HS-5 (cell line): Measurements from ENCODE around the gene KCMF1.
A peak's percentile ranks its signal among the peaks of the same experiment; 100 is the strongest.

Source experiments
- DNase-seq: peaks from one replicate; pipeline ENCODE4 v3.0.0-alpha.2; 2012; ENCODE audit warnings: low read depth

KCMF1 gene

DNA sequence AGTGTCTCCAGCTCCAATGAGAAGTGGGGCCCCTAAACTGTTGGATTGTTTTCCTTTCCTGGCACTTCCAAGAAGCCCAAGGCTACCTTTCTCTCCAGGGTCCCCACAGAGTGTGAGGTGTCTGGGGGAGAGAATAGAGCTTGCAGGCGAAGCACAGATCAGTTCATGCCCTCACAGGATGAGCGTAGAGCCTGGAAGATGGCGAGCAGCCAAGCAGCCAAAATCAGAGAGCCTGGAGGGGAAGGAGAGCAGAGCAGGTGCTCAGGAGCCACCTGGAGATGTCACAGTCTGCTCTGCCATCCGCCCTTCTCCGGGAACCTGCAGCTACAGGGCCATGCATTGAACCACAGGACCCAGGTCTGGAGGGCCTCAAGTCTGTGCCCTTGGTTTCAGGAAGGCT, 107.6 kb downstream of the KCMF1 start:
- DNase-seq = no peak

DNA sequence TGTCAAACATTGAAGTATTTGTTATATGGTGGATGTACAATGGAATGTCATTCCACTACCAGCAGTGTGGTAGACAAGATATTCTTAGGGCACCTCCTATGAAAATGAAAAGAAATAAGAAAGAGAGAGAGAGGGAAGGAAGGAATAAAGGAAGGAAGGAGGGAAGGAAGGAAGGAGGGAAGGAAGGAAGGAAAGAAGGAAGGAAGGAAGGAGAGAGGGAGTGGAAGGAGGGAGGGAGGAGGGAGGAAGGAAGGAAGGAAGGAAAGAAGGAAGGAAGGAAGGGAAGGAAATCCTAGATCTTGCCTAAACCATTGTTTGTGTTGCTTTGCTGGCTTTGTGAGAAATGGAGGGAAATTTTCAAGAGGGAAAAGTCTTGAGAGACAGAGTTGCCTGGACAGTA, 112.1 kb downstream of the KCMF1 start:
- DNase-seq = no peak

DNA sequence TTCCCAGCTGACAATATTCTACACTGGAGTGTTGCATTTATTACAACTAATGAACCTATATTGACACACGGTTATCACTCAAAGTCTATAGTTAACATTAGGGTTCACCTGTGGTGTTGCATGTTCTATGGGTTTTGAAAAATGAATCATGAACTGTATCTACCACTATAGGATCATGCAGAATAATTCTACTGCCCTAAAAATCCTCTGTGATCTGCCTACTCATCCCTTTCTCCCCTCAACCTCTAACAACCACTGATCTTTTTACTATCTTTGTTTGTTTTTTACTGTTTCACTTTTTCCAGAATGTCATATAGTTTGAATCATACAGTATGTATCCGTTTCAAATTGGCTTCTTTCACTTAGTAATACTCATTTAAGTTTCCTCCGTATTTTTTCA, 114.6 kb downstream of the KCMF1 start:
- DNase-seq = no peak

DNA sequence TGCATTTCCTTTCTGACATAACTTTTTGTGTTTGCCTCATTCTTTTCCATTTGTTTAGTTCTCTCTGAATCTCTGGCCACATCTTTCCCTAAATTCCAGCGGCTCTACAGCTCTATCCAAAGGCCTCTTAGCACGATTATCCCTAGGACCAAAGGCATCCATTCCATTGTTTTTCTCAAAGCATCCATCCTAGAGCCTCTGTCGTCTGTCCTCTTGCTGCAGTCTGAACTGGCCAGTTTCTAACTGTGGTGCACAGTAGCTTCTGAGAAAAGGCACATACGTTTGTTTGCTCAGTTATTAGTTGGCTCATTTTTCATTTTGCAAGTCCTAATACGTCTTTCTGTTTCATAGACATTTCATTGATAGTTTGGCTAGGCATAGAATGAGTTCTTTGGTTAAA, 116.6 kb downstream of the KCMF1 start:
- DNase-seq = no peak

DNA sequence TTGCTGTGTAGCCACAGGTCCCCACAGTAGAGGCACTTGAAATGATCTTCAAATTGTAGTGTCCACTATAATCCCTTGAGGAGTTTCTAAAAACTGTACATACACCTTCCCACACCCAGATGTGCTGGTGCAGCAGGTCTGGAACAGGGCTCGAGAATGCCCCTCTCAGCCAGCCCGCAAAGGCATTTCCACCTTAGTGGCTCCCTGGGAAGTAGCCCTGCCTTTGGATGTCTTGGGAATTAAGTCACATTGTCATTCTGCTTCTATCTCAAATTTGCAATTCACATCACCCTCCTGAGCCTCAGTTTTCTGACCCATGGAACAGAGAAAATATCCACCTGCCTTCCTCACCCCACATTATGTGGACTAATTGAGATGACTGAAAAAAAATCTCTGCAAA, 118.0 kb downstream of the KCMF1 start:
- no peak for DNase-seq

DNA sequence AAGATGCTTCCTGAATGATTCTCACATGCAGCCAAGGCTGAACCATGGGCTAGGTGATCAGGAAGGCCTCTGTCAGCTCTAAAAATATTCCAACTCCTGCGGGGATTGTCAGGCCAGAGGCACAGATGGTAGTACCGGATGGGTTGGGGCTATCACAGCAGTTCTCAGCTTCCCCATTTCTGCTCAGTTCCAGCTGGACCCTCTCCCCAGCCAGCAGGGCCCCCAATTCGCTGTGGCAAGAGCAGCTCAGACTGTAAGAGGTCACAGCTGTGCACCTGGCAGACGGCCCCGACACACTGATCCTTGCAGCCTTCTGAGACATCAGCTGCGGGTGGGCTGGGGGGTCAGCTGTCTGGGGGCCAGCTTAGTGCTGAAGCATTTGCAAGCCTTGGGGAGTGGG, 118.6 kb downstream of the KCMF1 start:
- no peak for DNase-seq

DNA sequence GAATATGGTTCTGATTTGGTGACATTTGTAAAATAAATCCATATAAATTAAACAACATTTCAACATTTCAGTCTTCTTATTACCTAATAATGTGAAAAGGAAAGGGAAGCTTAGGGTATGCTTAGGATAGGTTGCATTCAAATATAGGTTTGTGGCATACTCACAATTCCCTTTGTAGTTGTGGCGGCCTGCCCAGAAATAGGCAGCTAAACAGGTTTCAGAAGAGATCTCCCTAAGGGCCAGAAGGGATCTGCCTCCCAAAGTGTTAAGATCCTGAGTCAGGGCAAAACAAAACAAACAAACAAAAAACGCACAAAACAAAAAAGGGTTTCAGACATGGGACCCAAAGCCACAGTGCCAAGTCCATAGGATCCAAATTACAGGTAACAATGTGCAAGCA, 120.9 kb downstream of the KCMF1 start:
- DNase-seq = no peak

DNA sequence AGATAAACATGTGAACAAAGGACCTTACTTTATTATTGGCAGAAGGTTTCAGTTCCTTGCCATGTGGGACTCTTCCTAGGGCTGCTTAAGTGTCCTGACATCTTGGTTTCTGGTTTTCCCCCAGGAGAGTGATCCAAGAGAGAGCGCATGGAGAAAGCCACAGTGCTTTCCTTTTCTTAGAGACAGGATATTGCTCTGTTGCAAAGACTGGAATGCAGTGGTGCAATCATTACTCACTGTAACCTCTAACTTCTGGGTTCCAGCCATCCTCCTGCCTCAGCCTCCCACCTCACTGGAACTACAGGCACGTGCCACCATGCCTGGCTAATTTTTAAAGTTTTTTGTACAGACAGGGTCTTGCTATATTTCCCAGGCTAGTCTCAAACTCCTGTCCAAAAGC, 124.1 kb downstream of the KCMF1 start:
- DNase-seq = no peak

DNA sequence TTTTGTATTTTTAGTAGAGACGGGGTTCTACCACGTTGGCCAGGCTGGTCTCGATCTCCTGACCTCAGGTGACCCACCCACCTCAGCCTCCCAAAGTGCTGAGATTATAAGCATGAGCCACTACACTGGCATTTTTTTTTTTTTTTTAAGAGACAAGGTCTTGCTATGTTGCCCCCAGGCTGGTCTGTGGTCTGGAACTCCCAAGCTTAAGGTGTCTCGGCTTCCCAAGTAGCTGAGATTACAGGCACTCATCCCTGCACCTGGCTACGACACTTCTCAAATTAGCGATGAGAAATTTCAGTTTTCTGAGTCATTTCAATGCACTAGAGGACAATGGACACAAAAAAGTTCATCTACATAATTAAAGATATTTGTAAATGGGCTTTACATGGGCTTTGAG, 125.7 kb downstream of the KCMF1 start:
- no peak for DNase-seq

DNA sequence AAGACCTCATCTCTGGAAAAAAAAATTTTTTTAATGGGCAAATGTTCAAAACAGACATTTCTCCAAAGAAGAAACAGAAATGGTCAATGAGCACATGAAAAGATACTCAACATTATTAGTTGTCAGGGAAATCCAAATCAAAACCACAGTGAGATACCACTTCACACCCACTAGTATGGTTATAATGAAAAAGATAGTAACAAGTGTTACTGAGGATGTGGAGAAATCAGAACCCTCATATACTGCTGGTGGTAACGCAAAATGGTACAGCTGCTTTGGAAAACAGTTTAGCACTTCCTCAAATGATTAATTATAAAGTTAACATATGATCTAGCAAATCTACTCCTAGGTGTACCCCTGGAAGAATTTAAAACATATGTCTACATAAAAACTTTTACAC, 133.3 kb downstream of the KCMF1 start:
- no peak for DNase-seq

DNA sequence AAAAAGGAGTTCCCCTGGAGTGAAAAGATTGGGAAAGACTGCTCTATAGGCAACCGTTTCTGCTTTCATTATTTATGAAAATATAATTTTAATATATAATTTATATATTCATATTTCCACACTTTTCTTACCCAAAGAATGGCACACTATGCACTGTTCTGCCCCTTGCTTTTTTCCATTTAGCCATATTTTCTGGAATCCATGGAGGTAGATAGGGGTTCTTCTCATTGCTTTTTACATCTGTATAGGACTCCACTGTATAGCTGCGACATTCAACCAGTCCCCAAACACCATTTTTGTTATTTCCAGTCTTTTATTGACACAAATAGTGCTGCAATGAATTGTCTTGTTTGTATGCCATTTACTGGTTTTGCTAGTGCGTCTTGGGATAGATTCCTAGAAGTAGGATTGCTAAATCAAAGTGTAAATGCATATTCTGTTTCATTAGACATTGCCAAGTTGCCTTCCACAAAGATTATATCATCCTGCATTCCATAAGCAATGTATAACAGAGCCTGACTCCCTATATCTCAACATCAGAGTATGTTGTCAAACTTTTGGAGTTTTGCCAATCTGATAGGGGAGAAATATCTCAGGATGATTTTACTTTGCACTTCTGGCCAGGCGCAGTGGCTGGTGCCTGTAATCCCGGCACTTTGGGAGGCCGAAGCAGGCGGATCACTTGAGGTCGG, 135.7 kb downstream of the KCMF1 start:
- peak; percentile 92 for DNase-seq
